GM19372 (cell line): ENCODE results near the gene PPDPF.

ENCODE experiments used
- ATAC-seq: cut with Tn5 transposase; IDR thresholded peaks from one replicate; pipeline ENCODE4 v1.9.1; 2021; ENCODE audit warnings: mild to moderate bottlenecking, low read depth, moderate library complexity; ENCODE audit not compliant: unreplicated experiment

The PPDPF gene

GRCh38 chr20:63536241-63536977, 15.8 kb downstream of the PPDPF start:
- ATAC-seq, result no peak

- ATAC-seq, result no peak
These were observed 16.5 kb downstream of the PPDPF start, which contains the start of gene PTK6 for GRCh38 chr20:63536997-63537524. TSS of gene PTK6 (minus strand) at chr20:63537376. CDS start at chr20:63537314, 62 bp downstream.

- ATAC-seq, result peak; percentile 85
These were observed 17.1 kb downstream of the PPDPF start for GRCh38 chr20:63537525-63538203.

GRCh38 chr20:63538204-63539091, 17.9 kb downstream of the PPDPF start:
- no peak for ATAC-seq

GRCh38 chr20:63539092-63539430, 18.5 kb downstream of the PPDPF start:
- ATAC-seq, result no peak

- no peak for ATAC-seq
These were observed 19.1 kb downstream of the PPDPF start for GRCh38 chr20:63539441-63540370.

- ATAC-seq, result no peak
These were observed 20.0 kb downstream of the PPDPF start for GRCh38 chr20:63540417-63541186.

GRCh38 chr20:63541371-63541770, 20.8 kb downstream of the PPDPF start:
- no peak for ATAC-seq

- no peak for ATAC-seq
These were observed 21.5 kb downstream of the PPDPF start for GRCh38 chr20:63542031-63542559.

GRCh38 chr20:63542696-63543095, 22.1 kb downstream of the PPDPF start:
- ATAC-seq, result no peak

GRCh38 chr20:63543131-63543530, 22.6 kb downstream of the PPDPF start:
- no peak for ATAC-seq

GRCh38 chr20:63543733-63544132, 23.2 kb downstream of the PPDPF start:
- ATAC-seq, result no peak

GRCh38 chr20:63544241-63544957, 23.8 kb downstream of the PPDPF start:
- ATAC-seq, result no peak

GRCh38 chr20:63544958-63545516, 24.5 kb downstream of the PPDPF start:
- no peak for ATAC-seq

- ATAC-seq, result no peak
These were observed 25.2 kb downstream of the PPDPF start for GRCh38 chr20:63545814-63546213.

GRCh38 chr20:63546256-63546955, 25.8 kb downstream of the PPDPF start:
- ATAC-seq, result no peak
